UCSD-AML1 (cell line): Measurements from ENCODE around the gene CTNNA2.
A peak's percentile ranks its signal among the peaks of the same experiment; 100 is the strongest.
"Not testable (repeated sequence)": the region's sequence is repeated elsewhere in the genome, so short reads cannot be mapped to it uniquely, and the experiment has no call there.

Experiments
- DNase-seq: peaks from one replicate; lab custom pipeline; 2025; ENCODE audit not compliant: unreplicated experiment; lab: John Stamatoyannopoulos, UW

Gene CTNNA2

GRCh38 chr2:80169811-80170594, 657.2 kb downstream of the CTNNA2 start:
- no peak for DNase-seq

- DNase-seq: no peak
Measured at GRCh38 chr2:80185091-80185490, 672.2 kb downstream of the CTNNA2 start.

GRCh38 chr2:80186262-80186661, 673.4 kb downstream of the CTNNA2 start:
- no peak for DNase-seq

- no peak for DNase-seq
Measured at GRCh38 chr2:80187156-80187555, 674.3 kb downstream of the CTNNA2 start.

GRCh38 chr2:80190166-80190565, 677.3 kb downstream of the CTNNA2 start:
- DNase-seq: no peak

GRCh38 chr2:80193566-80193965, 680.7 kb downstream of the CTNNA2 start:
- DNase-seq: no peak

GRCh38 chr2:80195034-80195433, 682.2 kb downstream of the CTNNA2 start:
- DNase-seq: no peak

- DNase-seq: no peak
Measured at GRCh38 chr2:80198042-80198441, 685.2 kb downstream of the CTNNA2 start.

- DNase-seq: no peak
Measured at GRCh38 chr2:80199504-80199903, 686.7 kb downstream of the CTNNA2 start.

- not testable (repeated sequence) for DNase-seq
Measured at GRCh38 chr2:80203929-80204328, 691.1 kb downstream of the CTNNA2 start.

- no peak for DNase-seq
Measured at GRCh38 chr2:80205498-80205897, 692.6 kb downstream of the CTNNA2 start.

- DNase-seq: no peak
Measured at GRCh38 chr2:80209458-80209857, 696.6 kb downstream of the CTNNA2 start.

- DNase-seq: no peak
Measured at GRCh38 chr2:80217446-80217845, 704.6 kb downstream of the CTNNA2 start.

- no peak for DNase-seq
Measured at GRCh38 chr2:80222644-80223043, 709.8 kb downstream of the CTNNA2 start.

GRCh38 chr2:80231421-80231820, 718.6 kb downstream of the CTNNA2 start:
- no peak for DNase-seq

GRCh38 chr2:80233333-80233732, 720.5 kb downstream of the CTNNA2 start:
- DNase-seq: no peak

GRCh38 chr2:80238692-80239469, 726.0 kb downstream of the CTNNA2 start:
- peak; percentile 8 for DNase-seq

GRCh38 chr2:80242355-80242910, 729.6 kb downstream of the CTNNA2 start:
- DNase-seq: no peak

GRCh38 chr2:80244905-80245584, 732.2 kb downstream of the CTNNA2 start:
- no peak for DNase-seq

GRCh38 chr2:80246534-80246933, 733.7 kb downstream of the CTNNA2 start:
- DNase-seq: no peak

- no peak for DNase-seq
Measured at GRCh38 chr2:80247339-80247738, 734.5 kb downstream of the CTNNA2 start.
